GM19324 (cell line): ENCODE measurements around the gene TMC1.
"Not testable (repeated sequence)": the region's sequence is repeated elsewhere in the genome, so short reads cannot be mapped to it uniquely, and the experiment has no call there.

ENCODE experiments used
- ATAC-seq: cut with Tn5 transposase; IDR thresholded peaks from one replicate; pipeline ENCODE4 v1.9.1; 2021; ENCODE audit warnings: mild to moderate bottlenecking, moderate library complexity; ENCODE audit not compliant: unreplicated experiment, low FRiP score

Gene TMC1

GRCh38 chr9:72524820-72525540, 3.6 kb downstream of the TMC1 start:
- ATAC-seq, result no peak

GRCh38 chr9:72526901-72527800, 5.7 kb downstream of the TMC1 start:
- peak; percentile 81 for ATAC-seq

- ATAC-seq, result no peak
Observed at GRCh38 chr9:72527801-72528195, 6.4 kb downstream of the TMC1 start.

GRCh38 chr9:72529531-72529930, 8.1 kb downstream of the TMC1 start:
- no peak for ATAC-seq

- no peak for ATAC-seq
Observed at GRCh38 chr9:72533322-72533721, 11.9 kb downstream of the TMC1 start.

- ATAC-seq, result no peak
Observed at GRCh38 chr9:72534931-72535330, 13.5 kb downstream of the TMC1 start.

- ATAC-seq, result no peak
Observed at GRCh38 chr9:72537011-72537545, 15.7 kb downstream of the TMC1 start.

- no peak for ATAC-seq
Observed at GRCh38 chr9:72537671-72538070, 16.3 kb downstream of the TMC1 start.

- ATAC-seq, result no peak
Observed at GRCh38 chr9:72538921-72539702, 17.7 kb downstream of the TMC1 start.

- no peak for ATAC-seq
Observed at GRCh38 chr9:72539824-72540347, 18.5 kb downstream of the TMC1 start.

GRCh38 chr9:72540348-72540873, 19.0 kb downstream of the TMC1 start:
- no peak for ATAC-seq

- ATAC-seq, result not testable (repeated sequence)
Observed at GRCh38 chr9:72542537-72542833, 21.1 kb downstream of the TMC1 start.

GRCh38 chr9:72542917-72543316, 21.5 kb downstream of the TMC1 start:
- no peak for ATAC-seq

- ATAC-seq, result no peak
Observed at GRCh38 chr9:72551306-72551705, 29.9 kb downstream of the TMC1 start.

GRCh38 chr9:72552356-72552755, 30.9 kb downstream of the TMC1 start:
- ATAC-seq, result no peak

GRCh38 chr9:72554221-72554641, 32.8 kb downstream of the TMC1 start:
- no peak for ATAC-seq

- ATAC-seq, result no peak
Observed at GRCh38 chr9:72557549-72557948, 36.1 kb downstream of the TMC1 start.

GRCh38 chr9:72560086-72560485, 38.7 kb downstream of the TMC1 start:
- no peak for ATAC-seq

GRCh38 chr9:72563806-72564205, 42.4 kb downstream of the TMC1 start:
- ATAC-seq, result no peak

GRCh38 chr9:72564479-72565281, 43.3 kb downstream of the TMC1 start:
- ATAC-seq, result no peak
